C4-2B (cell line): ENCODE results near the gene CHD1L.

Experiments used
- CTCF ChIP-seq: fragments of 450-650 bp; conservative IDR thresholded peaks from 2 replicates; pipeline ENCODE4 v1.5.1; 2017; ENCODE audit warnings: mild to moderate bottlenecking
- ZFX ChIP-seq: fragments of 450-650 bp; IDR thresholded peaks from 2 replicates; pipeline ENCODE4 v1.6.1; 2017

- TF ChIP-seq CTCF, result no peak
- no peak for TF ChIP-seq ZFX
Measured at GRCh38 chr1:147316968-147317367, 74.5 kb downstream of the CHD1L start.
